Loucy (cell line): ENCODE data around the gene FASTKD3.

Source experiments
- H2AFZ ChIP-seq: fragments of 200-600 bp; sonication (generic); 2 replicates; pipeline ENCODE4 v1.6.0; 2016; ENCODE audit warnings: antibody characterized with exemption, mild to moderate bottlenecking, low read length, moderate library complexity
- H3F3A ChIP-seq: fragments of 200-600 bp; 2 replicates; pipeline ENCODE4 v1.6.0; 2016; ENCODE audit warnings: antibody characterized with exemption, low read depth, mild to moderate bottlenecking
- H3K27me3 ChIP-seq: fragments of 200-600 bp; sonication (generic); 2 replicates; pipeline ENCODE4 v1.6.1; 2014; ENCODE audit warnings: low read length, mild to moderate bottlenecking; ENCODE audit not compliant: insufficient read depth, poor library complexity, severe bottlenecking
- H3K36me3 ChIP-seq: fragments of 200-600 bp; sonication (generic); 2 replicates; pipeline ENCODE4 v1.6.1; 2016; ENCODE audit warnings: low read length; ENCODE audit not compliant: insufficient read depth
- H3K4me1 ChIP-seq: fragments of 200-600 bp; sonication (generic); 2 replicates; pipeline ENCODE4 v1.5.1; 2014; ENCODE audit warnings: low read length, mild to moderate bottlenecking; ENCODE audit not compliant: insufficient read depth, poor library complexity, severe bottlenecking
- H3K4me2 ChIP-seq: fragments of 200-600 bp; sonication (generic); 2 replicates; pipeline ENCODE4 v1.6.0; 2014; ENCODE audit warnings: antibody characterized with exemption, low read length, low read depth, mild to moderate bottlenecking; ENCODE audit not compliant: poor library complexity, severe bottlenecking
- H3K4me3 ChIP-seq: fragments of 200-600 bp; sonication (generic); 2 replicates; pipeline ENCODE4 v1.5.1; 2014; ENCODE audit warnings: low read length, mild to moderate bottlenecking, mixed read lengths; ENCODE audit not compliant: poor library complexity, severe bottlenecking
- H3K79me2 ChIP-seq: fragments of 200-600 bp; sonication (generic); 2 replicates; pipeline ENCODE4 v1.6.1; 2014; ENCODE audit warnings: low read length; ENCODE audit not compliant: insufficient read depth
- H3K9ac ChIP-seq: fragments of 200-600 bp; sonication (generic); 2 replicates; pipeline ENCODE4 v1.6.0; 2014; ENCODE audit warnings: mild to moderate bottlenecking, low read depth, low read length, moderate library complexity; ENCODE audit not compliant: poor library complexity, severe bottlenecking
- H3K9me2 ChIP-seq: fragments of 200-600 bp; sonication (generic); replicated peaks from 2 replicates; pipeline ENCODE4 v1.6.1; 2016; ENCODE audit warnings: low read depth, low read length, mixed read lengths
- H3K9me3 ChIP-seq: fragments of 200-600 bp; sonication (generic); 2 replicates; pipeline ENCODE4 v1.6.1; 2014; ENCODE audit warnings: mild to moderate bottlenecking, antibody characterized with exemption, low read length, low read depth; ENCODE audit not compliant: insufficient read depth
- H4K20me1 ChIP-seq: fragments of 200-600 bp; sonication (generic); 2 replicates; pipeline ENCODE4 v1.6.0; 2014; ENCODE audit warnings: antibody characterized with exemption, low read length, mild to moderate bottlenecking; ENCODE audit not compliant: insufficient read depth, poor library complexity, severe bottlenecking
- EZH2phosphoT487 ChIP-seq: fragments of 200-600 bp; IDR thresholded peaks from 2 replicates; pipeline ENCODE4 v1.6.1; 2018; ENCODE audit warnings: antibody characterized with exemption, mild to moderate bottlenecking, moderate library complexity, borderline replicate concordance
- TF ChIP-seq, protein P1 (sequence below): fragments of 200-600 bp; sonication (generic); conservative IDR thresholded peaks from 2 replicates; pipeline ENCODE4 v1.5.1; 2014; ENCODE audit warnings: mild to moderate bottlenecking, antibody characterized with exemption, low read length

FASTKD3 gene

DNA sequence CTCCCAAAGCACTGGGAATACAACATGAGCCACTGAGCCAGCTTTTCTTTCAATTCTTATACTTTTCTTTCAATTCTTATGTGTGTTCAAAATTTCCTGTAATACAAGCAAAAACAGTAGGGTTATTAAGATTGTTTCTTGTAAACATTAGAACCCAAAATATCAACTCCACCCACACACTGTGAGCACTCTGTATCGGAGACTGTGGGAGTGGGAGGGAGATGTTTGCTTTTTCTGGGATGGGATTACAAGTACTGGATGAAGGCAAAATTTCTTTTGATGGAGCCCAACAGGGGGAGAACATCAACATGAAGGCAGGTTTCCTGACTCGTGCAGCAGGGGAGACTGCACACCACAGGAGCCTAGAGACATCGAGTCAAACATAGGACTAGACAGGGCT is 13.2 kb downstream of the FASTKD3 start:
- Histone ChIP-seq H3K79me2 (no peaks in the 10 kb centered on the region), H3K9ac (no peak overlapping the region), H3K4me1 (peaks cover 25% of the 10 kb centered on the region), H3K9me2 (no peaks in the 10 kb centered on the region), H3K4me3 (no peak overlapping the region), H3K9me3 (no peaks in the 10 kb centered on the region), H3K4me2 (no peak overlapping the region), H3K27me3 (no peaks in the 10 kb centered on the region), H3F3A (no peaks in the 10 kb centered on the region), H3K36me3 (peaks cover 13% of the 10 kb centered on the region; the same call in 1 of the 2 replicates), H4K20me1 (no peaks in the 10 kb centered on the region), H2AFZ (no peak overlapping the region)
- TF ChIP-seq, protein P1, sequence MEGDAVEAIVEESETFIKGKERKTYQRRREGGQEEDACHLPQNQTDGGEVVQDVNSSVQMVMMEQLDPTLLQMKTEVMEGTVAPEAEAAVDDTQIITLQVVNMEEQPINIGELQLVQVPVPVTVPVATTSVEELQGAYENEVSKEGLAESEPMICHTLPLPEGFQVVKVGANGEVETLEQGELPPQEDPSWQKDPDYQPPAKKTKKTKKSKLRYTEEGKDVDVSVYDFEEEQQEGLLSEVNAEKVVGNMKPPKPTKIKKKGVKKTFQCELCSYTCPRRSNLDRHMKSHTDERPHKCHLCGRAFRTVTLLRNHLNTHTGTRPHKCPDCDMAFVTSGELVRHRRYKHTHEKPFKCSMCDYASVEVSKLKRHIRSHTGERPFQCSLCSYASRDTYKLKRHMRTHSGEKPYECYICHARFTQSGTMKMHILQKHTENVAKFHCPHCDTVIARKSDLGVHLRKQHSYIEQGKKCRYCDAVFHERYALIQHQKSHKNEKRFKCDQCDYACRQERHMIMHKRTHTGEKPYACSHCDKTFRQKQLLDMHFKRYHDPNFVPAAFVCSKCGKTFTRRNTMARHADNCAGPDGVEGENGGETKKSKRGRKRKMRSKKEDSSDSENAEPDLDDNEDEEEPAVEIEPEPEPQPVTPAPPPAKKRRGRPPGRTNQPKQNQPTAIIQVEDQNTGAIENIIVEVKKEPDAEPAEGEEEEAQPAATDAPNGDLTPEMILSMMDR, result no peak
- no peak for TF ChIP-seq EZH2phosphoT487

- Histone ChIP-seq H3K9me2 (no peaks in the 10 kb centered on the region), H3K36me3 (no peaks in the 10 kb centered on the region), H3K79me2 (no peaks in the 10 kb centered on the region), H3K9ac (no peak overlapping the region), H3K27me3 (no peaks in the 10 kb centered on the region), H3K4me1 (peaks cover 19% of the 10 kb centered on the region), H4K20me1 (no peaks in the 10 kb centered on the region), H3K4me3 (no peak overlapping the region), H3F3A (no peaks in the 10 kb centered on the region), H3K4me2 (no peak overlapping the region), H2AFZ (no peak overlapping the region), H3K9me3 (no peaks in the 10 kb centered on the region)
- TF ChIP-seq EZH2phosphoT487, result no peak
- TF ChIP-seq, protein P1, result no peak
These were observed 15.8 kb downstream of the FASTKD3 start for GRCh38 chr5:7852988-7853387.

DNA sequence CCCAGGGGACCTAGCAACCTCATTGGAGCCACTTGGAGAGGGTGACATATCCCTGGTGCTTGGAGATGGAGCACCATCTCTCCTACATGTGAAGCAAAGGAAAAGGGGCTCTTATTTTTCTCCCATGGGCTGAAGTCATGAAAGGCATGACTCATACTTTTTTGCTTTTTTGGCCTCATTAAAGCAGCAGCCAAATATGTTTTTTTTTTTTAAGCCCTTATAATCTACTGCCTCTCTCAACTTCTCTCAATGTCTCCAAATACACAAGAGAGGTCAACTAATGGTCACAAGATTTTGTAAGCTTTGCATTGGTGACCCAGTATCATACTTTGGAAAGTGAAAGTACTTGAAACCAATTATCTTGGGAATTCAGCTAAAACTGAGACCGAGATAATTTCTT is 16.3 kb downstream of the FASTKD3 start:
- Histone ChIP-seq H3K27me3 (no peaks in the 10 kb centered on the region), H3K9ac (no peak overlapping the region), H3F3A (no peaks in the 10 kb centered on the region), H3K36me3 (no peaks in the 10 kb centered on the region), H3K4me3 (no peak overlapping the region), H3K4me2 (no peak overlapping the region), H3K9me3 (no peaks in the 10 kb centered on the region), H2AFZ (no peak overlapping the region), H3K9me2 (no peaks in the 10 kb centered on the region), H4K20me1 (no peaks in the 10 kb centered on the region), H3K4me1 (peaks cover 14% of the 10 kb centered on the region), H3K79me2 (no peaks in the 10 kb centered on the region)
- TF ChIP-seq, protein P1, result no peak
- no peak for TF ChIP-seq EZH2phosphoT487
